GM20000 (cell line): ENCODE measurements around the gene MISFA.

Experiments
- DNase-seq: peaks from one replicate; pipeline ENCODE4 v3.0.0; 2012; ENCODE audit warnings: low spot score
- TF ChIP-seq, protein P1 (sequence below): IDR thresholded peaks from 2 replicates; pipeline ENCODE4 v1.5.1; 2012; ENCODE audit warnings: mild to moderate bottlenecking, control low read depth; ENCODE audit errors: extremely low read depth, missing control alignments

Gene MISFA

DNA sequence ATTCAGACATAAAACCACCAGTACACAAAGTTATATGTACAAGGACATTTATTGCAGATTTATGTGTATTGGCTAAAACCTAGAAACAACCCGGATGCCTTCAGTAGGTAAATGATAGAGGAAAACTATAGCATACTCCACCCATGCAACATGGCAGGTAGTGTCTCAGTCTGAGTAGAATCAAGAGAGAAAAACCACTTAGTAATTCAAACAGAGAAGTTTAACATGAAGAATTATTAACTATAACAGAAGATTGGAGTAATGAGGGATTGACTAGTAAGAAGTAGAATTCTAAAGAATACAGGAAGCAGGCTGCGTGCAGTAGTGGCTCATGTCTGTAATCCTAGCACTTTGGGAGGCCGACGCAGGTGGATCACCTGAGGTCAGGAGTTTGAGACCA lies 50.8 kb downstream of the MISFA start:
- TF ChIP-seq, protein P1, sequence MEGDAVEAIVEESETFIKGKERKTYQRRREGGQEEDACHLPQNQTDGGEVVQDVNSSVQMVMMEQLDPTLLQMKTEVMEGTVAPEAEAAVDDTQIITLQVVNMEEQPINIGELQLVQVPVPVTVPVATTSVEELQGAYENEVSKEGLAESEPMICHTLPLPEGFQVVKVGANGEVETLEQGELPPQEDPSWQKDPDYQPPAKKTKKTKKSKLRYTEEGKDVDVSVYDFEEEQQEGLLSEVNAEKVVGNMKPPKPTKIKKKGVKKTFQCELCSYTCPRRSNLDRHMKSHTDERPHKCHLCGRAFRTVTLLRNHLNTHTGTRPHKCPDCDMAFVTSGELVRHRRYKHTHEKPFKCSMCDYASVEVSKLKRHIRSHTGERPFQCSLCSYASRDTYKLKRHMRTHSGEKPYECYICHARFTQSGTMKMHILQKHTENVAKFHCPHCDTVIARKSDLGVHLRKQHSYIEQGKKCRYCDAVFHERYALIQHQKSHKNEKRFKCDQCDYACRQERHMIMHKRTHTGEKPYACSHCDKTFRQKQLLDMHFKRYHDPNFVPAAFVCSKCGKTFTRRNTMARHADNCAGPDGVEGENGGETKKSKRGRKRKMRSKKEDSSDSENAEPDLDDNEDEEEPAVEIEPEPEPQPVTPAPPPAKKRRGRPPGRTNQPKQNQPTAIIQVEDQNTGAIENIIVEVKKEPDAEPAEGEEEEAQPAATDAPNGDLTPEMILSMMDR = no peak
- no peak for DNase-seq

DNA sequence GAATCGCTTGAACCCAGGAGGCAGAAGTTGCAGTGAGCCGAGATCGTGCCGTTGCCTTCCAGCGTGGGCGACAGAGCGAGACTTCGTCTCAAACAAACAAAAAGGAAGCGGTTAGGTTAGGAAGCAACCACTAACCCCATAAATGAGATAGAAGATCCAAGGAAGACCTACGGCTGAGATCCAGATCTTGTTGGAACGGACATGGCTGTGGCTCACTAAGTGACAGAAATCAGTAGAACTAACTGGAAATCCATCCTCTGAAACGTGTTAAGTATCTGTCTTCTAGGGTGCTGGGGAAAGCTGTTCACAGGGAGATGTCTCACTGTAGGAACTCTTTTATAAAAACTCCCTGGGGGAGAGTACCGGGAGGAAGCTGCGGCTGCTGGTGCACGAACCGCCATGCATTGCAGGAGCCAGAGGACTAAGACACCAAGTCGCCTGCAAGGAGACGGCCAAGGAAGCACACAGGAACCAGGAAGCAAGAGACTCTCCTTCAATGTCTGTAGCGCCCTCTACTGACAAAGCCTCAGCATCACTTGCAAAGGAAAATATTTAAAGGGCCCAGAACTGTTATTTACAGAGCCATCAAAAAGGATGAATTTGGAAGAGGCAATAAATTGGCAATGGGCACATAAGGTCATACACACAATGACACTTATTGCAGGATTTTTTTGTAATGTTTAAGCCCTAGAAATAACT lies 51.4 kb downstream of the MISFA start:
- peak; percentile 58 for DNase-seq
- TF ChIP-seq, protein P1 = peak; percentile 56
